A549 (cell line): ENCODE data around the gene TPM1.

Source experiments
- CTCF ChIP-seq: fragments of >200 bp; sonication (Bioruptor Twin); formaldehyde crosslinking; IDR thresholded peaks from 3 replicates; pipeline ENCODE4 v1.5.1; 2016
- EP300 ChIP-seq, 2 experiments: fragments of >200 bp; sonication (Bioruptor Twin); formaldehyde crosslinking; IDR thresholded peaks; 2 replicates in 1 of 2; 3 replicates in 1 of 2; pipeline ENCODE4 v1.6.1; 2016 to 2017
- GATA3 ChIP-seq: IDR thresholded peaks from 2 replicates; pipeline ENCODE4 v1.6.1; 2012; ENCODE audit warnings: borderline replicate concordance
- KDM5A ChIP-seq: fragments of 200-600 bp; sonication (generic); IDR thresholded peaks from 2 replicates; pipeline ENCODE4 v1.6.1; 2016; ENCODE audit warnings: antibody characterized with exemption, mild to moderate bottlenecking
- MAX ChIP-seq: IDR thresholded peaks from 2 replicates; pipeline ENCODE4 v1.6.1; 2012
- MYC ChIP-seq: IDR thresholded peaks from 2 replicates; pipeline ENCODE4 v1.6.1; 2012; ENCODE audit warnings: mild to moderate bottlenecking, inconsistent platforms, low read length, improper control_type of control experiment, borderline replicate concordance
- POLR2A ChIP-seq: IDR thresholded peaks from 2 replicates; pipeline ENCODE4 v1.6.1; 2012; ENCODE audit warnings: mild to moderate bottlenecking, low read length
- POLR2AphosphoS2 ChIP-seq: conservative IDR thresholded peaks from 2 replicates; pipeline ENCODE4 v1.6.1; 2012; ENCODE audit warnings: low read length, improper control_type of control experiment, inconsistent platforms
- RAD21 ChIP-seq, 2 experiments: fragments of >200 bp in 1 of 2; sonication (Bioruptor Twin) in 1 of 2; formaldehyde crosslinking in 1 of 2; IDR thresholded peaks in 1 of 2; conservative IDR thresholded peaks in 1 of 2; 2 replicates in 1 of 2; 3 replicates in 1 of 2; pipeline ENCODE4 v1.6.1; 2012 to 2018; ENCODE audit warnings: inconsistent platforms in 1 of 2
- SREBF2 ChIP-seq: fragments of 450-650 bp; IDR thresholded peaks from 2 replicates; pipeline ENCODE4 v1.6.1; 2014; ENCODE audit warnings: mild to moderate bottlenecking, moderate library complexity
- USF2 ChIP-seq: fragments of 450-650 bp; IDR thresholded peaks from 2 replicates; pipeline ENCODE4 v1.6.1; 2014; ENCODE audit warnings: antibody characterized with exemption
- ZSCAN20 ChIP-seq: fragments of 250-450 bp; sonication (Bioruptor Pico); IDR thresholded peaks from 2 replicates; pipeline ENCODE4 v1.8.0; 2022; ENCODE audit warnings: mild to moderate bottlenecking, moderate library complexity
- TF ChIP-seq, protein P1 (sequence below): fragments of 200-600 bp; sonication (generic); IDR thresholded peaks from 2 replicates; pipeline ENCODE4 v1.6.1; 2016; ENCODE audit warnings: antibody characterized with exemption, mild to moderate bottlenecking, moderate library complexity

GRCh38 chr15:62997441-62997840 lies 45.1 kb upstream of the TPM1 start:
- TF ChIP-seq EP300 (IDR thresholded peaks at IDR 0.05) (no peak), MAX (no peak), CTCF (no peak), ZSCAN20 (CRISPR knock-in tag) (no peak), USF2 (no peak), GATA3 (no peak), KDM5A (no peak), POLR2AphosphoS2 (no peak), POLR2A (no peak), MYC (no peak), RAD21 (conservative IDR thresholded peaks at IDR 0.05 in 1 of 2, IDR thresholded peaks at IDR 0.05 in 1 of 2) (no peak), SREBF2 (no peak)
- TF ChIP-seq, protein P1, sequence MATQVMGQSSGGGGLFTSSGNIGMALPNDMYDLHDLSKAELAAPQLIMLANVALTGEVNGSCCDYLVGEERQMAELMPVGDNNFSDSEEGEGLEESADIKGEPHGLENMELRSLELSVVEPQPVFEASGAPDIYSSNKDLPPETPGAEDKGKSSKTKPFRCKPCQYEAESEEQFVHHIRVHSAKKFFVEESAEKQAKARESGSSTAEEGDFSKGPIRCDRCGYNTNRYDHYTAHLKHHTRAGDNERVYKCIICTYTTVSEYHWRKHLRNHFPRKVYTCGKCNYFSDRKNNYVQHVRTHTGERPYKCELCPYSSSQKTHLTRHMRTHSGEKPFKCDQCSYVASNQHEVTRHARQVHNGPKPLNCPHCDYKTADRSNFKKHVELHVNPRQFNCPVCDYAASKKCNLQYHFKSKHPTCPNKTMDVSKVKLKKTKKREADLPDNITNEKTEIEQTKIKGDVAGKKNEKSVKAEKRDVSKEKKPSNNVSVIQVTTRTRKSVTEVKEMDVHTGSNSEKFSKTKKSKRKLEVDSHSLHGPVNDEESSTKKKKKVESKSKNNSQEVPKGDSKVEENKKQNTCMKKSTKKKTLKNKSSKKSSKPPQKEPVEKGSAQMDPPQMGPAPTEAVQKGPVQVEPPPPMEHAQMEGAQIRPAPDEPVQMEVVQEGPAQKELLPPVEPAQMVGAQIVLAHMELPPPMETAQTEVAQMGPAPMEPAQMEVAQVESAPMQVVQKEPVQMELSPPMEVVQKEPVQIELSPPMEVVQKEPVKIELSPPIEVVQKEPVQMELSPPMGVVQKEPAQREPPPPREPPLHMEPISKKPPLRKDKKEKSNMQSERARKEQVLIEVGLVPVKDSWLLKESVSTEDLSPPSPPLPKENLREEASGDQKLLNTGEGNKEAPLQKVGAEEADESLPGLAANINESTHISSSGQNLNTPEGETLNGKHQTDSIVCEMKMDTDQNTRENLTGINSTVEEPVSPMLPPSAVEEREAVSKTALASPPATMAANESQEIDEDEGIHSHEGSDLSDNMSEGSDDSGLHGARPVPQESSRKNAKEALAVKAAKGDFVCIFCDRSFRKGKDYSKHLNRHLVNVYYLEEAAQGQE, result no peak
